ENCODE measurements around the gene CD36. TPM values are rescaled to one million over a fixed set of nuclear protein-coding genes. Genes with fewer than 3 reads are reported as not detected.
A peak's percentile ranks its signal among the peaks of the same experiment; 100 is the strongest.

The CD36 gene
- total RNA-seq, 3 donors from 2014 or later, result 240 to 2,026 (median 919) TPM

GRCh38 chr7:80631421-80631820, 7.0 kb upstream of the CD36 start:
- H3K27me3 ChIP-seq, result no peaks in the 10 kb centered on the region
- H3K4me3 ChIP-seq, result no peak overlapping the region
- no peak overlapping the region for H3K27ac ChIP-seq
- no peaks in the 10 kb centered on the region for H3K36me3 ChIP-seq
- TF ChIP-seq POLR2A (IDR thresholded peaks at IDR 0.05), result no peak
- TF ChIP-seq CTCF (IDR thresholded peaks at IDR 0.05), result no peak
- TF ChIP-seq POLR2AphosphoS5 (IDR thresholded peaks at IDR 0.05), result no peak
- DNase-seq (ENCODE audit: low spot score in 2 of 2), result no peak
- intact Hi-C loops (cut with DNase I; ENCODE audit: low total_unique reads), result no loop called here
- H3K4me1 ChIP-seq, result no peaks in the 10 kb centered on the region
- no peaks in the 10 kb centered on the region for H3K9me3 ChIP-seq

DNA sequence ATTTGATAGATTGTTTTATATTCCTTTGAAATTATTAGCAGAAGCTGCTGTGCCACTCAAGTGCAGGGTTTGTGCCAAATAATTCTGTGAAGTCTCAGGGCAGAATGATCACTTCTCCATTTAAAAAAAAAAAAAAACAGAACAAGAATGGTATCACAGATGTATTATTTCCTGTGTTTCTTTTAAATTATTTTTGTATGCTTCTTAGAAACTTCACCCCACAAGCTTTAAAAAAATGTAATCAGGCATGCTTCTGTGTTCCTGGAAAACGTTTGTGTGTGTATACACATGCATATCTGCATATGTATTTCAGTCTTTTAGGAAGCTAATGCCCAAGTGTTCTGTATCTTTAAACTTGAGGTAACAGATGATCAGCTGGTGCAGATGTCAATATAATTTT, 6.3 kb upstream of the CD36 start:
- H3K36me3 ChIP-seq, result no peaks in the 10 kb centered on the region
- H3K4me1 ChIP-seq, result no peaks in the 10 kb centered on the region
- intact Hi-C loops (cut with DNase I; ENCODE audit: low total_unique reads), result no loop called here
- no peak overlapping the region for H3K27ac ChIP-seq
- no peaks in the 10 kb centered on the region for H3K9me3 ChIP-seq
- TF ChIP-seq POLR2A (IDR thresholded peaks at IDR 0.05) (no peak), POLR2AphosphoS5 (IDR thresholded peaks at IDR 0.05) (no peak), CTCF (IDR thresholded peaks at IDR 0.05) (no peak)
- no peak for DNase-seq (ENCODE audit: low spot score in 2 of 2)
- no peaks in the 10 kb centered on the region for H3K27me3 ChIP-seq
- no peak overlapping the region for H3K4me3 ChIP-seq

DNA sequence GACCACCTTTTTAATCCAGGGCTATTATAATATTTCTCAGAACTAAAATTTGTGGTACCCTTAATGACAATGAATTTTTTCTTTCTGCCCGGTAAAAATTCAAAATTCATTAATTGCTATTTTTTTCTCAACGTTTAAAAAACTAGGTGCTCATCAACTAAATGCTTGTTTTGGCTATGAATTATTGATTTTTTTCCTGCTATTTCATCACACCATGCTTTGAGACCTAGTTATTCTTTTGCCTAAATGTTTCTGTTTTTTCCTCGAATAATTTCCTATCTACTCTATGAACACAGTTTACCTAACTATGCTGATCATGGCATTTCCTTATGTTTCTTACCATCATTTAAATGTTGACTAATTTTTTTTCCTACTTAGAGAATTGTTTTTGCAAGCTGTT, 5.6 kb upstream of the CD36 start:
- no peak overlapping the region for H3K27ac ChIP-seq
- TF ChIP-seq POLR2A (IDR thresholded peaks at IDR 0.05) (no peak), CTCF (IDR thresholded peaks at IDR 0.05) (no peak), POLR2AphosphoS5 (IDR thresholded peaks at IDR 0.05) (no peak)
- DNase-seq (ENCODE audit: low spot score in 2 of 2), result no peak
- no peaks in the 10 kb centered on the region for H3K4me1 ChIP-seq
- H3K4me3 ChIP-seq, result no peak overlapping the region
- intact Hi-C loops (cut with DNase I; ENCODE audit: low total_unique reads), result no loop called here
- H3K27me3 ChIP-seq, result no peaks in the 10 kb centered on the region
- no peaks in the 10 kb centered on the region for H3K36me3 ChIP-seq
- H3K9me3 ChIP-seq, result no peaks in the 10 kb centered on the region

GRCh38 chr7:80634505-80634904, 3.9 kb upstream of the CD36 start:
- TF ChIP-seq POLR2A (IDR thresholded peaks at IDR 0.05) (no peak), POLR2AphosphoS5 (IDR thresholded peaks at IDR 0.05) (peak in 1 of 3 donors; percentile 23), CTCF (IDR thresholded peaks at IDR 0.05) (no peak)
- H3K36me3 ChIP-seq, result no peaks in the 10 kb centered on the region
- no peaks in the 10 kb centered on the region for H3K27me3 ChIP-seq
- H3K4me1 ChIP-seq, result no peaks in the 10 kb centered on the region
- DNase-seq (ENCODE audit: low spot score in 2 of 2), result no peak
- no peak overlapping the region for H3K27ac ChIP-seq
- no peak overlapping the region for H3K4me3 ChIP-seq
- intact Hi-C loops (cut with DNase I; ENCODE audit: low total_unique reads), result no loop called here
- H3K9me3 ChIP-seq, result no peaks in the 10 kb centered on the region

- Histone ChIP-seq H3K9me3 (no peaks in the 10 kb centered on the region), H3K36me3 (no peaks in the 10 kb centered on the region), H3K4me1 (no peaks in the 10 kb centered on the region), H3K27me3 (no peaks in the 10 kb centered on the region), H3K4me3 (no peak overlapping the region), H3K27ac (no peak overlapping the region)
- intact Hi-C loops (cut with DNase I; ENCODE audit: low total_unique reads), result no loop called here
- no peak for TF ChIP-seq CTCF (IDR thresholded peaks at IDR 0.05)
- no peak for TF ChIP-seq POLR2AphosphoS5 (IDR thresholded peaks at IDR 0.05)
- no peak for TF ChIP-seq POLR2A (IDR thresholded peaks at IDR 0.05)
- no peak for DNase-seq (ENCODE audit: low spot score in 2 of 2)
Measured at GRCh38 chr7:80635533-80635932, 2.9 kb upstream of the CD36 start.

Data from breast epithelium (tissue), 4 donors.